HG03139 (cell line): ENCODE measurements around the gene TMEM82.

ENCODE experiments used
- ATAC-seq: cut with Tn5 transposase; IDR thresholded peaks from one replicate; pipeline ENCODE4 v1.9.1; 2021; ENCODE audit not compliant: unreplicated experiment

The TMEM82 gene

GRCh38 chr1:15777909-15778707, 35.8 kb downstream of the TMEM82 start:
- no peak for ATAC-seq

- no peak for ATAC-seq
These were observed 43.4 kb downstream of the TMEM82 start for GRCh38 chr1:15785683-15786082.

- ATAC-seq = no peak
These were observed 44.3 kb downstream of the TMEM82 start for GRCh38 chr1:15786581-15786980.

GRCh38 chr1:15788624-15789301, 46.5 kb downstream of the TMEM82 start:
- ATAC-seq = no peak

GRCh38 chr1:15796086-15796462, 53.8 kb downstream of the TMEM82 start:
- ATAC-seq = no peak
